ENCODE measurements around the gene KLF1.

DNA sequence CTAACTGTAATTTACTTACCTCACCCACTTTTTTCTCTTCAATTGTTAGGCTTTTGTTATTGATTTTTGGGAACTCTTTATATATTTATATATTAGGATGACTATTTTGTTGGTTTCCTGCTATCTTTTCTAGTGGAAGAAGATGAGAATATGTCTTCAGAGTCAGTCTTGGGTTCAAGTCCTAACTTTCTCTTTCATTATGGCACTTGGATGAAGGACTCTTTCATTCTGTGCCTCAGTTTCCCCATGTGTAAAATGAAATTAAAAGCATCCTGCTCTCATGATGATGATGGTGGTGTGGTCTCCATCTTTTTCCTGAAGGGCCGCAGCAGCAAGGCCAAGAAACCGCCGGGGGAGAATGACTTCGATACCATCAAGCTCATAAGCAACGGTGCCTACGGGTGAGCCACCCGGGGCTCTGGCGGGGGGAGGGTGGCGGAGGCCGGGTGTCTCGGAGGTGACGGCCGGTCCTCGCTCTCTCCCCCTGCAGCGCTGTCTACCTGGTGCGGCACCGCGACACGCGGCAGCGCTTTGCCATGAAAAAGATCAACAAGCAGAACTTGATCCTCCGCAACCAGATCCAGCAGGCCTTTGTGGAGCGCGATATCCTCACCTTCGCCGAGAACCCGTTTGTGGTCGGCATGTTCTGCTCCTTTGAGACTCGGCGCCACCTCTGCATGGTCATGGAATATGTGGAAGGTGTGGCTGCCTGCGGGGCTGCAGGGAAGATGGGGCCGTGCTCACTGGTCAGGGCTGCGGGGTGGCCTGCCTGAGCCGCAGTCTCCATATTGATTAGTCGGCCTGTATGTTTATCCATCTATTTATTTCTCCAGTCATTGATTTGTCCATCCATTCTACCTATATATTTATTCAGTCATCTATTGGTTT is 28.7 kb downstream of the KLF1 start:
- TF ChIP-seq EZH2 (IDR thresholded peaks at IDR 0.05; ENCODE audit: borderline replicate concordance, insufficient read depth, low read length, poor library complexity, severe bottlenecking) (no peak), EP300 (conservative IDR thresholded peaks at IDR 0.05; ENCODE audit: poor library complexity, severe bottlenecking) (no peak), POLR2AphosphoS5 (IDR thresholded peaks at IDR 0.05) (no peak), RAD21 (conservative IDR thresholded peaks at IDR 0.05) (no peak)
- TF ChIP-seq, protein P1, sequence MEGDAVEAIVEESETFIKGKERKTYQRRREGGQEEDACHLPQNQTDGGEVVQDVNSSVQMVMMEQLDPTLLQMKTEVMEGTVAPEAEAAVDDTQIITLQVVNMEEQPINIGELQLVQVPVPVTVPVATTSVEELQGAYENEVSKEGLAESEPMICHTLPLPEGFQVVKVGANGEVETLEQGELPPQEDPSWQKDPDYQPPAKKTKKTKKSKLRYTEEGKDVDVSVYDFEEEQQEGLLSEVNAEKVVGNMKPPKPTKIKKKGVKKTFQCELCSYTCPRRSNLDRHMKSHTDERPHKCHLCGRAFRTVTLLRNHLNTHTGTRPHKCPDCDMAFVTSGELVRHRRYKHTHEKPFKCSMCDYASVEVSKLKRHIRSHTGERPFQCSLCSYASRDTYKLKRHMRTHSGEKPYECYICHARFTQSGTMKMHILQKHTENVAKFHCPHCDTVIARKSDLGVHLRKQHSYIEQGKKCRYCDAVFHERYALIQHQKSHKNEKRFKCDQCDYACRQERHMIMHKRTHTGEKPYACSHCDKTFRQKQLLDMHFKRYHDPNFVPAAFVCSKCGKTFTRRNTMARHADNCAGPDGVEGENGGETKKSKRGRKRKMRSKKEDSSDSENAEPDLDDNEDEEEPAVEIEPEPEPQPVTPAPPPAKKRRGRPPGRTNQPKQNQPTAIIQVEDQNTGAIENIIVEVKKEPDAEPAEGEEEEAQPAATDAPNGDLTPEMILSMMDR (IDR thresholded peaks at IDR 0.05; ENCODE audit: poor library complexity, severe bottlenecking), result no peak
